CD14-positive monocyte (primary cell): ENCODE results near the gene PPP4R3A. TPM values are rescaled to one million over a fixed set of nuclear protein-coding genes. Genes with fewer than 3 reads are reported as not detected.

ENCODE experiments used
- DNase-seq, 3 donors: peaks; one replicate each; pipeline ENCODE4 v3.0.0-alpha.2; 2011 to 2022
- H2AFZ ChIP-seq: 2 replicates; pipeline ENCODE4 v1.6.0; 2012; ENCODE audit warnings: mild to moderate bottlenecking, low read depth, low read length, inconsistent platforms; ENCODE audit not compliant: insufficient read depth, poor library complexity, severe bottlenecking
- H3K27ac ChIP-seq, 2 donors: 1 replicate in 1 of 2; 2 replicates in 1 of 2; pipeline ENCODE4 v1.5.1; 2012 to 2013; ENCODE audit warnings: low read length in 2 of 2, control low read depth in 1 of 2, inconsistent platforms in 1 of 2, low read depth in 1 of 2, mild to moderate bottlenecking in 1 of 2
- H3K27me3 ChIP-seq, 2 donors: one replicate each; pipeline versions ENCODE4 v1.6.0 to v1.6.1; 2011 to 2013; ENCODE audit warnings: low read length in 2 of 2; ENCODE audit not compliant: control insufficient read depth in 2 of 2, insufficient read depth in 2 of 2
- H3K36me3 ChIP-seq, 2 donors: replicated peaks in 1 of 2; 1 replicate in 1 of 2; 2 replicates in 1 of 2; pipeline versions ENCODE4 v1.5.1 to v1.6.1; 2012 to 2013; ENCODE audit warnings: low read length in 2 of 2, control low read depth in 1 of 2, inconsistent platforms in 1 of 2, mild to moderate bottlenecking in 1 of 2; ENCODE audit not compliant: insufficient read depth in 2 of 2, control insufficient read depth in 1 of 2
- H3K4me1 ChIP-seq, 2 donors: 1 replicate in 1 of 2; 2 replicates in 1 of 2; pipeline versions ENCODE4 v1.5.1 to v1.6.1; 2012 to 2013; ENCODE audit warnings: low read length in 2 of 2, control low read depth in 1 of 2, inconsistent platforms in 1 of 2, mild to moderate bottlenecking in 1 of 2, moderate library complexity in 1 of 2; ENCODE audit not compliant: insufficient read depth in 2 of 2, control insufficient read depth in 1 of 2
- H3K4me2 ChIP-seq: replicated peaks from 2 replicates; pipeline ENCODE3; 2012; ENCODE audit warnings: low read length, moderate library complexity, mild to moderate bottlenecking; ENCODE audit not compliant: poor library complexity, severe bottlenecking; ENCODE audit errors: extremely low read depth
- H3K4me3 ChIP-seq, 3 experiments: fragments of 200-600 bp in 1 of 3; sonication (generic) in 1 of 3; replicated peaks in 1 of 3; 1 replicate in 2 of 3; 2 replicates in 1 of 3; pipeline ENCODE4 v1.5.1; 2011 to 2013; ENCODE audit warnings: low read length in 3 of 3, mild to moderate bottlenecking in 3 of 3, control low read depth in 2 of 3, low read depth in 2 of 3, inconsistent platforms in 1 of 3, moderate library complexity in 1 of 3
- H3K79me2 ChIP-seq: 2 replicates; pipeline ENCODE4 v1.6.0; 2012; ENCODE audit warnings: mild to moderate bottlenecking, control low read depth, inconsistent platforms, low read length, moderate library complexity; ENCODE audit not compliant: insufficient read depth
- H3K9ac ChIP-seq: 2 replicates; pipeline ENCODE4 v1.6.0; 2017; ENCODE audit warnings: low read length, mild to moderate bottlenecking; ENCODE audit not compliant: insufficient read depth, poor library complexity, severe bottlenecking
- H3K9me3 ChIP-seq, 2 donors: replicated peaks in 1 of 2; 1 replicate in 1 of 2; 2 replicates in 1 of 2; pipeline versions ENCODE4 v1.5.1 to v1.6.1; 2012 to 2013; ENCODE audit warnings: low read length in 2 of 2, control low read depth in 1 of 2; ENCODE audit not compliant: control insufficient read depth in 1 of 2, insufficient read depth in 1 of 2
- H4K20me1 ChIP-seq: 2 replicates; pipeline ENCODE4 v1.6.0; 2012; ENCODE audit warnings: mild to moderate bottlenecking, low read length, control low read depth, moderate library complexity; ENCODE audit not compliant: insufficient read depth
- H3K27ac Mint-ChIP-seq, 7 donors: one replicate each; pipeline ENCODE4 v1.8.0; 2020; ENCODE audit warnings: mild to moderate bottlenecking in 7 of 7, mixed read lengths in 7 of 7, moderate library complexity in 6 of 7, inconsistent platforms in 2 of 7
- H3K27me3 Mint-ChIP-seq, 3 donors: one replicate each; pipeline ENCODE4 v1.8.0; 2021 to 2022; ENCODE audit warnings: low read depth in 3 of 3, mild to moderate bottlenecking in 3 of 3, mixed read lengths in 3 of 3, moderate library complexity in 3 of 3, inconsistent platforms in 1 of 3
- H3K36me3 Mint-ChIP-seq, 2 donors: one replicate each; pipeline ENCODE4 v1.8.0; 2020; ENCODE audit warnings: mixed read lengths in 2 of 2, inconsistent platforms in 1 of 2, mild to moderate bottlenecking in 1 of 2
- H3K4me1 Mint-ChIP-seq: one replicate; pipeline ENCODE4 v1.8.0; 2020; ENCODE audit warnings: mild to moderate bottlenecking, mixed read lengths
- H3K4me3 Mint-ChIP-seq, 2 donors: one replicate each; pipeline ENCODE4 v1.8.0; 2020; ENCODE audit warnings: mild to moderate bottlenecking in 2 of 2, mixed read lengths in 2 of 2, moderate library complexity in 1 of 2
- H3K9me3 Mint-ChIP-seq, 7 donors: one replicate each; pipeline ENCODE4 v1.8.0; 2020 to 2022; ENCODE audit warnings: mixed read lengths in 7 of 7, mild to moderate bottlenecking in 6 of 7, moderate library complexity in 6 of 7, inconsistent platforms in 2 of 7
- CTCF ChIP-seq: fragments of 200-600 bp; IDR thresholded peaks from one replicate; pipeline ENCODE4 v1.8.0; 2022; ENCODE audit warnings: antibody characterized with exemption, mild to moderate bottlenecking
- WGBS: methylation state at CpG from one replicate; pipeline ENCODE4 v1.1.5; 2013; ENCODE audit warnings: missing lambda C conversion rate; ENCODE audit not compliant: insufficient coverage; 5-methylcytosine and 5-hydroxymethylcytosine counted together
- intact Hi-C, 2 donors: fragments of 100-400 bp; cut with micrococcal nuclease; formaldehyde crosslinking; loops; one replicate each; pipeline versions ENCODE4 v1.15.0 to v1.15.1; 2023
- polyA plus RNA-seq, 3 donors: library from polyadenylated mRNA; depleted of rRNA in 1 of 3; unstranded in 2 of 3; stranded (reverse) in 1 of 3; fragments of 300-500 nt in 2 of 3; fragments of >200 nt in 1 of 3; fragmentation: Illumina TruSeq in 2 of 3; gene quantifications; 1 replicate in 2 of 3; 2 replicates in 1 of 3; pipeline ENCODE4 v1.2.3, GENCODE V29; 2012 to 2021

PPP4R3A gene
- polyA plus RNA-seq, 3 donors = 31.4 to 71.0 (median 41.2) TPM

GRCh38 chr14:91533623-91534022 lies 23.5 kb upstream of the PPP4R3A start:
- DNase-seq = no peak
- Histone ChIP-seq H3K27ac (no peak overlapping the region), H3K4me1 (no peaks in the 10 kb centered on the region), H4K20me1 (no peaks in the 10 kb centered on the region), H3K4me3 (no peak overlapping the region), H3K27me3 (no peaks in the 10 kb centered on the region), H2AFZ (no peak overlapping the region), H3K79me2 (no peaks in the 10 kb centered on the region), H3K9ac (no peak overlapping the region), H3K4me2 (no peak overlapping the region), H3K9me3 (no peaks in the 10 kb centered on the region), H3K36me3 (no peaks in the 10 kb centered on the region)
- Mint-ChIP-seq H3K27ac (no peak overlapping the region), H3K27me3 (peaks cover 2 to 10% (median 9%) of the 10 kb centered on the region in 3 donors), H3K9me3 (peaks cover 0 to 12% (median 6%) of the 10 kb centered on the region in 7 donors), H3K4me1 (no peaks in the 10 kb centered on the region), H3K36me3 (no peaks in the 10 kb centered on the region), H3K4me3 (no peak overlapping the region)
- no peak for TF ChIP-seq CTCF
- intact Hi-C loops = no loop called here
- WGBS = no CpG with 5 or more reads among the region's 3 CpGs

- Histone ChIP-seq H3K27ac (no peak overlapping the region), H3K36me3 (no peaks in the 10 kb centered on the region), H3K4me1 (peaks cover 17 to 21% of the 10 kb centered on the region in 2 donors), H4K20me1 (no peaks in the 10 kb centered on the region), H3K9me3 (no peaks in the 10 kb centered on the region), H3K4me3 (no peak overlapping the region), H3K79me2 (no peaks in the 10 kb centered on the region), H3K9ac (no peak overlapping the region), H3K27me3 (no peaks in the 10 kb centered on the region), H3K4me2 (no peak overlapping the region), H2AFZ (no peak overlapping the region)
- no peak overlapping the region for H3K4me3 Mint-ChIP-seq
- WGBS = 96% methylated on average over 2 of the region's 3 CpGs
- H3K9me3 Mint-ChIP-seq = peaks cover 0 to 5% (median 4%) of the 10 kb centered on the region in 7 donors
- H3K36me3 Mint-ChIP-seq = no peaks in the 10 kb centered on the region
- H3K27ac Mint-ChIP-seq = peak overlapping the region in 1 of 7 donors; percentile 3
- H3K4me1 Mint-ChIP-seq = peaks cover 14% of the 10 kb centered on the region
- DNase-seq = no peak
- peaks cover 0 to 7% (median 1%) of the 10 kb centered on the region in 3 donors for H3K27me3 Mint-ChIP-seq
- intact Hi-C loops = no loop called here
- no peak for TF ChIP-seq CTCF
These were observed 13.9 kb upstream of the PPP4R3A start for GRCh38 chr14:91523972-91524371.
